BE2C (cell line): Measurements from ENCODE around the gene PHLDB1.

Source experiments
- DNase-seq: peaks from one replicate; pipeline ENCODE4 v3.0.0-alpha.2; 2020
- H3K27me3 ChIP-seq: fragments of 250-450 bp; sonication (Bioruptor Pico); 2 replicates; pipeline ENCODE4 v1.5.1; 2020; ENCODE audit warnings: mild to moderate bottlenecking
- H3K36me3 ChIP-seq: fragments of 250-450 bp; sonication (Bioruptor Pico); 2 replicates; pipeline ENCODE4 v1.5.1; 2020; ENCODE audit warnings: mild to moderate bottlenecking
- H3K4me1 ChIP-seq: fragments of 250-450 bp; sonication (Bioruptor Pico); 2 replicates; pipeline ENCODE4 v1.5.1; 2020
- H3K4me3 ChIP-seq: 2 replicates; pipeline ENCODE4 v1.5.1; 2011; ENCODE audit warnings: low read depth, low read length
- H3K9me3 ChIP-seq: fragments of 250-450 bp; sonication (Bioruptor Pico); 2 replicates; pipeline ENCODE4 v1.5.1; 2020
- TF ChIP-seq, protein P1 (sequence below): IDR thresholded peaks from 2 replicates; pipeline ENCODE4 v1.5.1; 2012; ENCODE audit warnings: mild to moderate bottlenecking, low read depth, low read length

The PHLDB1 gene

DNA sequence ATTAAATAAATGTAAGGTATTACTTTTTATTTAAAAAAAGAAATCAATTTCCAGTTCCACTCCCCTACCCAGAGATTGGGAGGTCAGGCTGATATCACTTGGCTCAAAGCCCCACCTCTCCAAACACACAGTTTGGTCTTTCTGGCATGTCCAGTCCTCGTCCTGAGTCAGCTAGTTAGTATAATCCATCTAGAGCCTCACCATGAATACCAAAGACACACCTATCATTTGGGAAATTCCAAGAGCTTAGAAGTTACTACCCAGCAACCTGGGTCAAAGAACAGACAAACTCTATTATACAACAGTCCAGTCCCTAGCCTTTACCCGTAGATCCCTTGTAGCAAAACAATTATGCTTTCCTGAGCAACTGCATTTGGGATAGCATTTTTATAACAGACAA, 62.6 kb downstream of the PHLDB1 start:
- Histone ChIP-seq H3K9me3 (no peaks in the 10 kb centered on the region), H3K4me1 (no peaks in the 10 kb centered on the region), H3K36me3 (no peaks in the 10 kb centered on the region), H3K27me3 (no peaks in the 10 kb centered on the region), H3K4me3 (no peak overlapping the region)
- TF ChIP-seq, protein P1, sequence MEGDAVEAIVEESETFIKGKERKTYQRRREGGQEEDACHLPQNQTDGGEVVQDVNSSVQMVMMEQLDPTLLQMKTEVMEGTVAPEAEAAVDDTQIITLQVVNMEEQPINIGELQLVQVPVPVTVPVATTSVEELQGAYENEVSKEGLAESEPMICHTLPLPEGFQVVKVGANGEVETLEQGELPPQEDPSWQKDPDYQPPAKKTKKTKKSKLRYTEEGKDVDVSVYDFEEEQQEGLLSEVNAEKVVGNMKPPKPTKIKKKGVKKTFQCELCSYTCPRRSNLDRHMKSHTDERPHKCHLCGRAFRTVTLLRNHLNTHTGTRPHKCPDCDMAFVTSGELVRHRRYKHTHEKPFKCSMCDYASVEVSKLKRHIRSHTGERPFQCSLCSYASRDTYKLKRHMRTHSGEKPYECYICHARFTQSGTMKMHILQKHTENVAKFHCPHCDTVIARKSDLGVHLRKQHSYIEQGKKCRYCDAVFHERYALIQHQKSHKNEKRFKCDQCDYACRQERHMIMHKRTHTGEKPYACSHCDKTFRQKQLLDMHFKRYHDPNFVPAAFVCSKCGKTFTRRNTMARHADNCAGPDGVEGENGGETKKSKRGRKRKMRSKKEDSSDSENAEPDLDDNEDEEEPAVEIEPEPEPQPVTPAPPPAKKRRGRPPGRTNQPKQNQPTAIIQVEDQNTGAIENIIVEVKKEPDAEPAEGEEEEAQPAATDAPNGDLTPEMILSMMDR, result no peak
- no peak for DNase-seq

GRCh38 chr11:118671254-118671653, 63.8 kb downstream of the PHLDB1 start:
- H3K4me1 ChIP-seq, result no peaks in the 10 kb centered on the region
- H3K9me3 ChIP-seq, result no peaks in the 10 kb centered on the region; the same call in 1 of the 2 replicates
- TF ChIP-seq, protein P1, result no peak
- DNase-seq, result no peak
- no peaks in the 10 kb centered on the region for H3K27me3 ChIP-seq
- no peaks in the 10 kb centered on the region for H3K36me3 ChIP-seq
- H3K4me3 ChIP-seq, result no peak overlapping the region

GRCh38 chr11:118672846-118673245, 65.4 kb downstream of the PHLDB1 start:
- Histone ChIP-seq H3K36me3 (no peaks in the 10 kb centered on the region), H3K27me3 (no peaks in the 10 kb centered on the region), H3K4me3 (no peak overlapping the region), H3K9me3 (peaks cover 5% of the 10 kb centered on the region; the same call in 1 of the 2 replicates), H3K4me1 (no peaks in the 10 kb centered on the region)
- TF ChIP-seq, protein P1, result 0 out of 2 replicates have a peak, but pooled peaks have one; percentile 7
- no peak for DNase-seq

GRCh38 chr11:118673361-118674081, 66.1 kb downstream of the PHLDB1 start:
- Histone ChIP-seq H3K9me3 (peaks cover 5% of the 10 kb centered on the region; the same call in 1 of the 2 replicates), H3K4me1 (no peaks in the 10 kb centered on the region), H3K4me3 (no peak overlapping the region), H3K36me3 (no peaks in the 10 kb centered on the region), H3K27me3 (no peaks in the 10 kb centered on the region)
- no peak for DNase-seq
- TF ChIP-seq, protein P1, result no peak

- Histone ChIP-seq H3K27me3 (no peaks in the 10 kb centered on the region), H3K4me1 (no peaks in the 10 kb centered on the region), H3K9me3 (peaks cover 5% of the 10 kb centered on the region; the same call in 1 of the 2 replicates), H3K4me3 (no peak overlapping the region), H3K36me3 (no peaks in the 10 kb centered on the region)
- no peak for DNase-seq
- TF ChIP-seq, protein P1, result no peak
Measured at GRCh38 chr11:118674082-118674435, 66.6 kb downstream of the PHLDB1 start.

- TF ChIP-seq, protein P1, result no peak
- H3K4me3 ChIP-seq, result no peak overlapping the region
- no peak for DNase-seq
- no peaks in the 10 kb centered on the region for H3K36me3 ChIP-seq
- peaks cover 5% of the 10 kb centered on the region; the same call in 1 of the 2 replicates for H3K9me3 ChIP-seq
- H3K4me1 ChIP-seq, result no peaks in the 10 kb centered on the region
- no peaks in the 10 kb centered on the region for H3K27me3 ChIP-seq
Measured at GRCh38 chr11:118677977-118678376, 70.6 kb downstream of the PHLDB1 start.
